Suprapubic skin (tissue), 4 donors: ENCODE measurements around the gene NSF.
"Not testable (repeated sequence)": the region's sequence is repeated elsewhere in the genome, so short reads cannot be mapped to it uniquely, and the experiment has no call there.

ENCODE experiments used
- EP300 ChIP-seq: sonication (generic); formaldehyde crosslinking; IDR thresholded peaks from one replicate; pipeline ENCODE4 v1.6.1; 2017; ENCODE audit warnings: antibody characterized with exemption
- POLR2AphosphoS5 ChIP-seq, 3 donors: sonication (generic); formaldehyde crosslinking; IDR thresholded peaks; one replicate each; pipeline ENCODE4 v1.6.1; 2017; ENCODE audit warnings: antibody characterized with exemption in 3 of 3

DNA sequence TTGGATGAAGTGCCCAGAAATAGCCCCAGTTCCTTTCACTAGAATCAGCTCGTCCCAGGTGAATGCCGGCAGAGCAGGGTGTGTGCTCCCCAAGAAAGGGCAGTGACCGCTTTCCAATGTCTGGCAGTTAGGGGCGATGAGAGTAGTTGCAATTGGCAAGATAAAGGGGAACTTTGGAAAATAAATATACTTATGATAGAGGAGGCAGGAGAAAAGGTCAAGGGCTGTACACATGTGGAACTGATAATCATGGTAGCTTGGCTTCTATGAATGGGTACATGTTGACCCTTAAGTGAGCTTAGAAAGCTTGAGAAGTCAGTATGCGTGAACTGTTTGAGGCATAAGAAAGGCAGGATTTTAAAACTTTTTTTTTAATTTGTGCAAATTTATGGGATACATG is 75.5 kb downstream of the NSF start:
- TF ChIP-seq POLR2AphosphoS5 (IDR thresholded peaks at IDR 0.05); EP300: not testable (repeated sequence)
